SU-DHL-6 (cell line): ENCODE results near the gene TMCC1.

ENCODE experiments used
- EZH2phosphoT487 ChIP-seq: fragments of 200-600 bp; sonication (generic), shearing (Covaris generic); conservative IDR thresholded peaks from 2 replicates; pipeline ENCODE4 v1.6.1; 2018; ENCODE audit warnings: mild to moderate bottlenecking, antibody characterized with exemption, low read length, moderate library complexity, mixed read lengths
- TF ChIP-seq, protein P1 (sequence below): fragments of 200-600 bp; sonication (generic); IDR thresholded peaks from one replicate; pipeline ENCODE4 v1.5.1; 2017; ENCODE audit warnings: antibody characterized with exemption, mild to moderate bottlenecking, low read length, moderate library complexity; ENCODE audit not compliant: insufficient read depth, poor library complexity, severe bottlenecking

DNA sequence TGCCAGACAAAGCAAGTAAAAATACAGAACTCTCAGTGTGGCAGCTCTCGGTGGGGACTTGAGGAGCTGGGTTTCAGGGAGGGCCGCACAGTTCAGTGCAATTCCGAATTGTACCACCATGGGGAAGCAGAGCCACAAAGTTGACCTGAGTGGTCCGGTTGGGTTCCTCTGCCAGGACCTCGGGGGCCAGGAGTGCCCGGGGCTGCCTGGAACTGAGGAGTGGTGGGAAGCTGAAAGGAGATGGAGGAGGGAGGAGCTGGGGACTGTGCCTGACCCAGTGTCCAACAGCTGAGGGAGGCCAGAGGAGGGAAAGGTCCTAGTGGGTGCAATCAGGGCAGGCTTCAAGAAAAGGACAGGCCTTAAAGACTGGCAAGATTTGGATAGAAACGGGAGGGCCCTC is 48.8 kb upstream of the TMCC1 start:
- TF ChIP-seq, protein P1, sequence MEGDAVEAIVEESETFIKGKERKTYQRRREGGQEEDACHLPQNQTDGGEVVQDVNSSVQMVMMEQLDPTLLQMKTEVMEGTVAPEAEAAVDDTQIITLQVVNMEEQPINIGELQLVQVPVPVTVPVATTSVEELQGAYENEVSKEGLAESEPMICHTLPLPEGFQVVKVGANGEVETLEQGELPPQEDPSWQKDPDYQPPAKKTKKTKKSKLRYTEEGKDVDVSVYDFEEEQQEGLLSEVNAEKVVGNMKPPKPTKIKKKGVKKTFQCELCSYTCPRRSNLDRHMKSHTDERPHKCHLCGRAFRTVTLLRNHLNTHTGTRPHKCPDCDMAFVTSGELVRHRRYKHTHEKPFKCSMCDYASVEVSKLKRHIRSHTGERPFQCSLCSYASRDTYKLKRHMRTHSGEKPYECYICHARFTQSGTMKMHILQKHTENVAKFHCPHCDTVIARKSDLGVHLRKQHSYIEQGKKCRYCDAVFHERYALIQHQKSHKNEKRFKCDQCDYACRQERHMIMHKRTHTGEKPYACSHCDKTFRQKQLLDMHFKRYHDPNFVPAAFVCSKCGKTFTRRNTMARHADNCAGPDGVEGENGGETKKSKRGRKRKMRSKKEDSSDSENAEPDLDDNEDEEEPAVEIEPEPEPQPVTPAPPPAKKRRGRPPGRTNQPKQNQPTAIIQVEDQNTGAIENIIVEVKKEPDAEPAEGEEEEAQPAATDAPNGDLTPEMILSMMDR: peak; percentile 42
- TF ChIP-seq EZH2phosphoT487: no peak
